Esophagus muscularis mucosa (tissue), 4 donors: Measurements from ENCODE around the gene APOBEC2.

Experiments
- CTCF ChIP-seq, 3 experiments: fragments of 200-600 bp in 2 of 3; fragments of 450-650 bp in 1 of 3; sonication (generic) in 2 of 3; IDR thresholded peaks; one replicate each; pipeline ENCODE4 v1.5.1; 2017 to 2019; ENCODE audit warnings: antibody characterized with exemption in 3 of 3, mild to moderate bottlenecking in 2 of 3, moderate library complexity in 1 of 3
- EP300 ChIP-seq: sonication (generic); formaldehyde crosslinking; IDR thresholded peaks from one replicate; pipeline ENCODE4 v1.6.1; 2017; ENCODE audit warnings: antibody characterized with exemption
- POLR2A ChIP-seq: fragments of 450-650 bp; IDR thresholded peaks from one replicate; pipeline ENCODE4 v1.6.1; 2017; ENCODE audit warnings: antibody characterized with exemption, moderate library complexity, mild to moderate bottlenecking, low read depth
- POLR2AphosphoS5 ChIP-seq, 2 donors: sonication (generic); formaldehyde crosslinking; IDR thresholded peaks; one replicate each; pipeline ENCODE4 v1.6.1; 2017; ENCODE audit warnings: antibody characterized with exemption in 2 of 2

GRCh38 chr6:41111017-41111416 is 58.0 kb downstream of the APOBEC2 start:
- no peak for TF ChIP-seq CTCF (IDR thresholded peaks at IDR 0.05)
- TF ChIP-seq POLR2AphosphoS5 (IDR thresholded peaks at IDR 0.05) = no peak
- no peak for TF ChIP-seq EP300
- no peak for TF ChIP-seq POLR2A
